Psoas muscle (tissue), 8 donors: ENCODE results near the gene RELT. TPM values are rescaled to one million over a fixed set of nuclear protein-coding genes. Genes with fewer than 3 reads are reported as not detected.

Experiments
- ATAC-seq, 4 donors: fragments of 200-7000 bp; cut with Tn5 transposase; one replicate each; pipeline ENCODE4 v1.9.1; 2020; ENCODE audit warnings: moderate library complexity in 3 of 4, mild to moderate bottlenecking in 2 of 4
- DNase-seq, 2 donors: peaks; one replicate each; pipeline ENCODE4 v3.0.0-alpha.2; 2020
- H3K27ac ChIP-seq: fragments of 200-600 bp; one replicate; pipeline ENCODE4 v1.8.0; 2022
- H3K27me3 ChIP-seq, 3 donors: fragments of 200-600 bp in 1 of 3; one replicate each; pipeline versions ENCODE4 v1.6.1 to v1.8.0; 2013 to 2022; ENCODE audit warnings: low read length in 2 of 3, mild to moderate bottlenecking in 2 of 3, moderate library complexity in 1 of 3; ENCODE audit not compliant: insufficient read depth in 3 of 3
- H3K36me3 ChIP-seq, 2 donors: fragments of 200-600 bp in 1 of 2; one replicate each; pipeline versions ENCODE4 v1.6.1 to v1.8.0; 2013 to 2022; ENCODE audit warnings: low read depth in 1 of 2, mild to moderate bottlenecking in 1 of 2, moderate library complexity in 1 of 2; ENCODE audit not compliant: insufficient read depth in 1 of 2
- H3K4me1 ChIP-seq: fragments of 200-600 bp; one replicate; pipeline ENCODE4 v1.8.0; 2022
- H3K4me3 ChIP-seq: fragments of 200-600 bp; one replicate; pipeline ENCODE4 v1.8.0; 2022; ENCODE audit warnings: mild to moderate bottlenecking
- H3K9me3 ChIP-seq: fragments of 200-600 bp; one replicate; pipeline ENCODE4 v1.8.0; 2022
- WGBS, 3 donors: extraction: QIAGEN DNeasy Blood & Tissue Kit; methylation state at CpG; one replicate each; pipeline versions ENCODE4 v1.1.6 to v1.1.7; 2013; 5-methylcytosine and 5-hydroxymethylcytosine counted together
- intact Hi-C, 2 donors: fragments of 100-400 bp; cut with DNase I; formaldehyde crosslinking; loops; one replicate each; pipeline versions ENCODE4 v1.11.0 to v1.14.2; 2022
- polyA plus RNA-seq, 3 donors: library from polyadenylated mRNA; stranded (reverse); fragments of 200-250 nt; gene quantifications; one replicate each; pipeline ENCODE4 v1.2.3, GENCODE V29; 2013
- total RNA-seq, 4 donors: library from RNA; stranded (reverse); fragmentation: NEBNext Ultra II Directional in 2 of 4; extraction: Animal tissue kit (Norgen Biotek cat#: 25700) in 2 of 4; gene quantifications; one replicate each; pipeline versions ENCODE4 v1.2.1 to v1.2.4, GENCODE V29; 2021 to 2023
- TF ChIP-seq, protein P1 (sequence below): fragments of 200-600 bp; IDR thresholded peaks from one replicate; pipeline ENCODE4 v1.8.0; 2022; ENCODE audit warnings: antibody characterized with exemption
- donor health status: healthy with polysubstance abuse.
- donor health status: DM: no; HTN: no; CAD: no; lungs with moderate emphysema.
- donor health status: Bipolar disorder and iron deficiency.
- donor health status: healthy.
- donor health status: DM: yes; HTN: yes; CAD: no.
- donor health status: DM: no; HTN: no; CAD: no.
- donor health status: DM: no; HTN: no; CAD: no.
- donor health status: DM: yes; HTN: yes; CAD: no.

The RELT gene
- total and polyA plus RNA-seq, 7 donors: 4.9 to 33.0 (median 15.5) TPM

DNA sequence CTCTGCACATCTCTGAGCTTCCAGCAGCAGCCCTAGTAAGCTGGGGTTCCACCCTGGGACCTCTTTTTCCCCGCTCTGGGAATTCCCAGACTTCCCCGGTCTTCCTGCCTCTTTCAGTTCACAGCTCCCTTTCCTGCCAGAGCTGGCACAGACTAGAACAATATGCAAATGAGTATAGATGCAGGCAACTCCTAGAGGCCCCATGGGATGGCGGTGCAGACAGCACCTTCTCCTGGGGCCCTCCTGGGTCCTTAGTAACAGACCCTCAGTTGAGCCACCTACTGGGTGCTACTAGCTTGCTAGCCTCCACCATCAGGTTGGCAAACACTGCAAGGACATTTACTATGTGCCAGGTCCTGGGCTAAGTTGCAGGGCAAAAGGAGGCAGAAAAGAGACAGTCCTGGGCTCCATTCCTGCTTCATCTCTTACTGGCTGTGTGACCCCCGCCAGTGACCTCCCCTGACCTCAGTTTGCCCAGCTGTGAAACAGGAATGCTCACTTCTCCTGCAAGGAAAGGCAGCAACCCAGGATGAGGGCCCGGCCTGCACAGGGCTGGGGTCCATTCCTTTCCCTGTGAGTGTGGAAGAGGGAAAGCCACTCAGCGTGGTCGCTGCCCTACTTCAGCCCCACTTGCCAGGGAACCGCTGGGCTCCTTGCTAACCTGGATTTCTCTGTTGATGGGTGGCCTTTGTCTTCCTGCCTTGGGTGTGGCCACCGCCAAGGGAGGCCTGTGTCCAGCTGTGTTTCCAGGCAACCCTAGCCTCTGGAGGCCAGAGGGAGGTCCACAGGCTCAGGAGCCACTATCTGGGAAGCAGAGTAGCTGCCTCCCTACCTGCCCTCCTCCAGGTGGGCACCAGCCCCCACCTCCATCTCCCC is 7.3 kb downstream of the RELT start:
- Histone ChIP-seq H3K4me3 (no peak overlapping the region), H3K36me3 (no peaks in the 10 kb centered on the region), H3K27me3 (no peaks in the 10 kb centered on the region), H3K4me1 (peaks cover 97% of the 10 kb centered on the region), H3K27ac (peak overlapping the region; percentile 97), H3K9me3 (no peaks in the 10 kb centered on the region)
- TF ChIP-seq, protein P1, sequence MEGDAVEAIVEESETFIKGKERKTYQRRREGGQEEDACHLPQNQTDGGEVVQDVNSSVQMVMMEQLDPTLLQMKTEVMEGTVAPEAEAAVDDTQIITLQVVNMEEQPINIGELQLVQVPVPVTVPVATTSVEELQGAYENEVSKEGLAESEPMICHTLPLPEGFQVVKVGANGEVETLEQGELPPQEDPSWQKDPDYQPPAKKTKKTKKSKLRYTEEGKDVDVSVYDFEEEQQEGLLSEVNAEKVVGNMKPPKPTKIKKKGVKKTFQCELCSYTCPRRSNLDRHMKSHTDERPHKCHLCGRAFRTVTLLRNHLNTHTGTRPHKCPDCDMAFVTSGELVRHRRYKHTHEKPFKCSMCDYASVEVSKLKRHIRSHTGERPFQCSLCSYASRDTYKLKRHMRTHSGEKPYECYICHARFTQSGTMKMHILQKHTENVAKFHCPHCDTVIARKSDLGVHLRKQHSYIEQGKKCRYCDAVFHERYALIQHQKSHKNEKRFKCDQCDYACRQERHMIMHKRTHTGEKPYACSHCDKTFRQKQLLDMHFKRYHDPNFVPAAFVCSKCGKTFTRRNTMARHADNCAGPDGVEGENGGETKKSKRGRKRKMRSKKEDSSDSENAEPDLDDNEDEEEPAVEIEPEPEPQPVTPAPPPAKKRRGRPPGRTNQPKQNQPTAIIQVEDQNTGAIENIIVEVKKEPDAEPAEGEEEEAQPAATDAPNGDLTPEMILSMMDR: no peak
- no peak for DNase-seq
- 59 to 76% (median 60%) methylated on average over 8 to 9 of the region's 9 CpGs for whole genome bisulfite sequencing, 3 donors
- ATAC-seq: no peak
- intact Hi-C loops: no loop called here

DNA sequence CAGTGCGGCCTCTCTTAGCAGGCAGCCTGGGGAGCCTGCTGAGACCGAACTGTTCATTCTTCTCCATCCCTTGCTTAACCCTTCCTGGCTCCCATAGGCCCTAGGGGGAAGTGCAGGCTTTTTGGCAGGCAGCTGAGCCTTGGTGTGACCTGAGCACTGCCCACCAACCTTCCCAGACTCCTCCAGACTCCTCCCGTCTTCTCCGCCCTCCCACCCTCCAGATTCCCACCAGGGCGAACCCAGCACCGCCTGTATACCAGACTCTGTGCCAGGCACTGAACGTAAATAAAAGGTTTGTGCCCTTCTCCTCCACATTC is 7.9 kb downstream of the RELT start:
- H3K4me1 ChIP-seq: peaks cover 97% of the 10 kb centered on the region
- peak overlapping the region; percentile 66 for H3K27ac ChIP-seq
- ATAC-seq: no peak
- no peak for DNase-seq
- no peak overlapping the region for H3K4me3 ChIP-seq
- H3K36me3 ChIP-seq: no peaks in the 10 kb centered on the region
- WGBS, 3 donors: 84 to 96% (median 88%) methylated on average over 7 of the region's 7 CpGs
- intact Hi-C loops: no loop called here
- no peaks in the 10 kb centered on the region for H3K27me3 ChIP-seq
- no peaks in the 10 kb centered on the region for H3K9me3 ChIP-seq
- TF ChIP-seq, protein P1: no peak

DNA sequence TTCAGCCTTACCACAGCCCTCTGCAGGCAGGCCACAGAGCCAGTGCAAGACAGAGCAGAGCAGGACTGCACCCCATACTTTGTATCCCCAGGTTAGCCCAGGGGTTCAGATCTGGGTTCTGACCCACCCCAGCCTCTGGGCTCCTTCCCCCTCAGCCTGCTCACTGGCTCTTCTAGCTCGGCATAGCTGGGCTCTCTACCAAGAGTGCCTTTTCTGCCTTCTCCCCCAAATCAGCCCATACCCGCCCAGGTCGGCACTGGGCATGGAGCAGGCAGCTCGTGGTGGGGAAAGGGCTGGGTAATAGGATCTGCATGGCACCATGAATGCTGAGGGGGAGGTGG is 8.3 kb downstream of the RELT start:
- Histone ChIP-seq H3K36me3 (no peaks in the 10 kb centered on the region), H3K4me3 (peak overlapping the region; percentile 11), H3K27me3 (no peaks in the 10 kb centered on the region), H3K4me1 (peaks cover 97% of the 10 kb centered on the region), H3K27ac (peak overlapping the region; percentile 66), H3K9me3 (no peaks in the 10 kb centered on the region)
- intact Hi-C loops: no loop called here
- DNase-seq: no peak
- TF ChIP-seq, protein P1: no peak
- ATAC-seq: no peak
- 33 to 58% (median 44%) methylated on average over 4 of the region's 4 CpGs for WGBS, 3 donors

DNA sequence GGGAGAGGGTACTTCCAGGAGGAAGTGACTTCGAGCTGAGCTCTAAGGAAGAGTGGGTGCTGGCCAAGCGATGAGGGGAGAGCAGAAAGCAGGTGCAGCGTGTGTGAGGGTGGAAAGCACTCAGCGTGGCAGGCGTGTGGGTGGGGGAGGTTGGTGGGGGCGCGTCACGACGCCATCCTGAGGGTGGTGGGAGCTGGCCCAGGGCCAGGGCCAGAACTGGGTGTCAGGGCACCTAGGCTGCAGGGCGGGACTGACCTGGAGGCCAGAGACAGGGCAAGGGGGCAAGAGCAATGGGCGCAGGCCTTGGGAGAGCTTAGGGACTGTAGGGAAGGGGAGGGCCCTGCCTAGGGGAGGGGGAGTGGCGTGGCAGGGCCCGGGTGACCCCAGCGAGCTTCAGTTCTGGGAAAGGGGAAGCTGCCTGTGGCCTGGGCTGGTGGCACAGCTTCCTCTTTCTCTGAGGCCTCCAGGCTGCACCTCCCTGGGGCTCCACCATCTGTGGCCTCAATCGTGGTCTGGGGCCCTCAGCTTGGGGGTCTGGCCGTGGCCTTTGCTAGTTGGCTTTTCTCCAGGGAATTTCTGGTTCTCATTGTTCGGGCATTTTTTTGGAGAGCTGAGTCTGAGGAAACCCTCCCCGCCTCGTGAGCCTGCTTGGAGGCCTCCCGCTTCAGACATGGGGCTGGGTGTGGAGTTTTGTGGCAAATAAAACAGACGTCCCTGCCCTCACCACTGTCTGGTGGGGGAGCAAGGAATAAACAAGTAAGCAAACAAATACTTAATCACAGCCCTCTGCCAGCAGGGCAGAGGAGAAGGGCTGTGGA is 8.9 kb downstream of the RELT start:
- Histone ChIP-seq H3K27me3 (no peaks in the 10 kb centered on the region), H3K9me3 (no peaks in the 10 kb centered on the region), H3K27ac (peak overlapping the region; percentile 66), H3K36me3 (no peaks in the 10 kb centered on the region), H3K4me1 (peaks cover 96% of the 10 kb centered on the region), H3K4me3 (peak overlapping the region; percentile 11)
- intact Hi-C loops: no loop called here
- TF ChIP-seq, protein P1: no peak
- no peak for ATAC-seq
- WGBS, 3 donors: 37 to 55% (median 37%) methylated on average over 19 to 21 of the region's 21 CpGs
- peak; percentile 52 to 76 for DNase-seq
